HepG2 (cell line): ENCODE results near the gene ACOT8. TPM values are rescaled to one million over a fixed set of nuclear protein-coding genes. Genes with fewer than 3 reads are reported as not detected.
A peak's percentile ranks its signal among the peaks of the same experiment; 100 is the strongest.

Experiments
- EED ChIP-seq: sonication (generic); formaldehyde crosslinking; IDR thresholded peaks from 2 replicates; pipeline ENCODE4 v1.5.0; 2020; ENCODE audit warnings: mild to moderate bottlenecking, missing genetic modification reagents
- HCFC1 ChIP-seq: fragments of 150-350 bp; IDR thresholded peaks from 2 replicates; pipeline ENCODE4 v1.6.1; 2014; ENCODE audit warnings: low read depth, low read length
- KLF15 ChIP-seq: sonication (generic); formaldehyde crosslinking; IDR thresholded peaks from 2 replicates; pipeline ENCODE4 v1.8.1; 2023; ENCODE audit warnings: borderline replicate concordance, mild to moderate bottlenecking, inconsistent platforms, missing genetic modification reagents, mixed read lengths
- RXRB ChIP-seq: IDR thresholded peaks from 2 replicates; pipeline ENCODE4 v1.6.1; 2016; ENCODE audit warnings: borderline replicate concordance, missing genetic modification reagents, missing compliant biosample characterization
- SOX6 ChIP-seq, 2 experiments: fragments of 450-650 bp in 1 of 2; sonication (generic) in 1 of 2; formaldehyde crosslinking in 1 of 2; IDR thresholded peaks; 2 replicates each; pipeline versions ENCODE4 v1.4.0 to v1.6.1; 2017 to 2020; ENCODE audit warnings: antibody characterized with exemption in 1 of 2, mild to moderate bottlenecking in 1 of 2, missing genetic modification reagents in 1 of 2
- ZNF296 ChIP-seq: sonication (generic); formaldehyde crosslinking; conservative IDR thresholded peaks from 2 replicates; pipeline ENCODE4 v1.5.0; 2020; ENCODE audit warnings: mild to moderate bottlenecking, missing genetic modification reagents
- ZNF563 ChIP-seq: sonication (generic); formaldehyde crosslinking; IDR thresholded peaks from 2 replicates; pipeline ENCODE4 v1.8.0; 2022; ENCODE audit warnings: mild to moderate bottlenecking, moderate library complexity, missing genetic modification reagents
- ZNF589 ChIP-seq: sonication (generic); formaldehyde crosslinking; conservative IDR thresholded peaks from 2 replicates; pipeline ENCODE4 v1.8.0; 2022; ENCODE audit warnings: mild to moderate bottlenecking, moderate library complexity, missing genetic modification reagents
- polyA plus RNA-seq, 8 experiments: library from polyadenylated mRNA; depleted of rRNA in 3 of 8; stranded (reverse) in 7 of 8; unstranded in 1 of 8; fragments of >200 nt; fragmentation: Illumina TruSeq in 4 of 8; extraction: Trizol in 4 of 8; gene quantifications; 2 replicates each; pipeline versions ENCODE4 v1.2.1 to v1.2.3, GENCODE V29; 2011 to 2016; ENCODE audit warnings: low read depth in 4 of 8, missing spikeins in 1 of 8, mixed read lengths in 1 of 8; ENCODE audit not compliant: insufficient read depth in 1 of 8
- total RNA-seq, 5 experiments: library from RNA; depleted of rRNA; stranded (reverse); fragments of >200 nt; fragmentation: Illumina TruSeq; extraction: Trizol; gene quantifications; 2 replicates each; pipeline ENCODE4 v1.2.3, GENCODE V29; 2016; ENCODE audit warnings: low read depth in 1 of 5
- TF ChIP-seq, protein P1 (sequence below): sonication (generic); formaldehyde crosslinking; IDR thresholded peaks from 2 replicates; pipeline ENCODE4 v1.4.0; 2020; ENCODE audit warnings: missing genetic modification reagents, mild to moderate bottlenecking, borderline replicate concordance
- TF ChIP-seq, protein P2 (sequence below): IDR thresholded peaks from 2 replicates; pipeline ENCODE4 v1.6.1; 2016; ENCODE audit warnings: missing genetic modification reagents, missing compliant biosample characterization
- TF ChIP-seq, protein P3 (sequence below): sonication (generic); formaldehyde crosslinking; IDR thresholded peaks from 2 replicates; pipeline ENCODE4 v1.9.0; 2021; ENCODE audit warnings: missing genetic modification reagents, borderline replicate concordance
- TF ChIP-seq, protein P4 (sequence below): sonication (generic); formaldehyde crosslinking; IDR thresholded peaks from 2 replicates; pipeline ENCODE4 v1.9.0; 2021; ENCODE audit warnings: missing genetic modification reagents, mild to moderate bottlenecking, borderline replicate concordance

Gene ACOT8
- total and polyA plus RNA-seq, 2 of the 13 experiments (the other 11 are each of a cell fraction or from before 2014, with no cell fraction given): 31.4 to 45.5 TPM

DNA sequence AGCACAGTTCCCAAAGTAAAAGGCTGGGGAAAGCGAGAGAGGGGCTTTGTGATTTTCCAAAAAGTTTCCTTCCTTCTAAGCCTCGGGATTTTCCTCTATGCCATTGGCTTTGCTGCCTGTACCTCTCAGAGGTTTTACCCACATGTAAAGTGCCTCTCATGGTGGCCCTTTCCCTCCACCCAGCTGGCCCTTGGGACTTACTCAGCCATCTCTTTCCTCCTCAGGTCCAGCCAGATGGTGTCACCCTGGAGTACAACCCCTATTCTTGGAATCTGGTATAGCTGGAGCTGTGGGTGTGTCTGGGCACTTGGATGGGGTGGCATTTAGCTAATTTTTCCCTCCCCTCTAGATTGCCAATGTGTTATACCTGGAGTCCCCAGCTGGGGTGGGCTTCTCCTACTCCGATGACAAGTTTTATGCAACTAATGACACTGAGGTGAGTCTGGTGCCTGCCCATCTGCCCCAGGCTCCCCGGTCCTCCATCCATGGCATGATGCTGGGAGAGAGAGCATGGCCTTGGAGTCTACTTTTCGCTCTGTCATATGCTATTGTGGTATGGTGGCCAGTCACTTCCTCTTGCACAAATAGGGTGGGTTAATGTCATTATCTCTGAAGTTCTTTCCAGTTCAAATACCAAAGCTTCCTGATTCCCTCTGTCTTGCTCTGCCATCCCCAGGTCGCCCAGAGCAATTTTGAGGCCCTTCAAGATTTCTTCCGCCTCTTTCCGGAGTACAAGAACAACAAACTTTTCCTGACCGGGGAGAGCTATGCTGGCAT is 35.0 kb upstream of the ACOT8 start (continued):
- TF ChIP-seq, protein P1, sequence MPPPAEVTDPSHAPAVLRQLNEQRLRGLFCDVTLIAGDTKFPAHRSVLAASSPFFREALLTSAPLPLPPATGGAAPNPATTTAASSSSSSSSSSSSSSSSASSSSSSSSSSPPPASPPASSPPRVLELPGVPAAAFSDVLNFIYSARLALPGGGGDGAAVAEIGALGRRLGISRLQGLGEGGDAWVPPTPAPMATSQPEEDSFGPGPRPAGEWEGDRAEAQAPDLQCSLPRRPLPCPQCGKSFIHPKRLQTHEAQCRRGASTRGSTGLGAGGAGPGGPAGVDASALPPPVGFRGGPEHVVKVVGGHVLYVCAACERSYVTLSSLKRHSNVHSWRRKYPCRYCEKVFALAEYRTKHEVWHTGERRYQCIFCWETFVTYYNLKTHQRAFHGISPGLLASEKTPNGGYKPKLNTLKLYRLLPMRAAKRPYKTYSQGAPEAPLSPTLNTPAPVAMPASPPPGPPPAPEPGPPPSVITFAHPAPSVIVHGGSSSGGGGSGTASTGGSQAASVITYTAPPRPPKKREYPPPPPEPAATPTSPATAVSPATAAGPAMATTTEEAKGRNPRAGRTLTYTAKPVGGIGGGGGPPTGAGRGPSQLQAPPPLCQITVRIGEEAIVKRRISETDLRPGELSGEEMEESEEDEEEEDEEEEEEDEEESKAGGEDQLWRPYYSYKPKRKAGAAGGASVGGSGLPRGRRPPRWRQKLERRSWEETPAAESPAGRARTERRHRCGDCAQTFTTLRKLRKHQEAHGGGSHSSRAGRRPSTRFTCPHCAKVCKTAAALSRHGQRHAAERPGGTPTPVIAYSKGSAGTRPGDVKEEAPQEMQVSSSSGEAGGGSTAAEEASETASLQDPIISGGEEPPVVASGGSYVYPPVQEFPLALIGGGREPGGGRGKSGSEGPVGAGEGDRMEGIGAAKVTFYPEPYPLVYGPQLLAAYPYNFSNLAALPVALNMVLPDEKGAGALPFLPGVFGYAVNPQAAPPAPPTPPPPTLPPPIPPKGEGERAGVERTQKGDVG (CRISPR knock-in tag): no peak
- 0 out of 2 replicates have a peak, but pooled peaks have one; percentile 24 for TF ChIP-seq KLF15 (CRISPR knock-in tag)
- no peak for TF ChIP-seq HCFC1
- TF ChIP-seq ZNF296: no peak
- TF ChIP-seq, protein P2, sequence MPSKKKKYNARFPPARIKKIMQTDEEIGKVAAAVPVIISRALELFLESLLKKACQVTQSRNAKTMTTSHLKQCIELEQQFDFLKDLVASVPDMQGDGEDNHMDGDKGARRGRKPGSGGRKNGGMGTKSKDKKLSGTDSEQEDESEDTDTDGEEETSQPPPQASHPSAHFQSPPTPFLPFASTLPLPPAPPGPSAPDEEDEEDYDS (CRISPR knock-in tag): no peak
- no peak for TF ChIP-seq EED (CRISPR knock-in tag)
- TF ChIP-seq SOX6 (IDR thresholded peaks at IDR 0.05): no peak
- no peak for TF ChIP-seq SOX6 (CRISPR knock-in tag; IDR thresholded peaks at IDR 0.05)
- TF ChIP-seq, protein P3, sequence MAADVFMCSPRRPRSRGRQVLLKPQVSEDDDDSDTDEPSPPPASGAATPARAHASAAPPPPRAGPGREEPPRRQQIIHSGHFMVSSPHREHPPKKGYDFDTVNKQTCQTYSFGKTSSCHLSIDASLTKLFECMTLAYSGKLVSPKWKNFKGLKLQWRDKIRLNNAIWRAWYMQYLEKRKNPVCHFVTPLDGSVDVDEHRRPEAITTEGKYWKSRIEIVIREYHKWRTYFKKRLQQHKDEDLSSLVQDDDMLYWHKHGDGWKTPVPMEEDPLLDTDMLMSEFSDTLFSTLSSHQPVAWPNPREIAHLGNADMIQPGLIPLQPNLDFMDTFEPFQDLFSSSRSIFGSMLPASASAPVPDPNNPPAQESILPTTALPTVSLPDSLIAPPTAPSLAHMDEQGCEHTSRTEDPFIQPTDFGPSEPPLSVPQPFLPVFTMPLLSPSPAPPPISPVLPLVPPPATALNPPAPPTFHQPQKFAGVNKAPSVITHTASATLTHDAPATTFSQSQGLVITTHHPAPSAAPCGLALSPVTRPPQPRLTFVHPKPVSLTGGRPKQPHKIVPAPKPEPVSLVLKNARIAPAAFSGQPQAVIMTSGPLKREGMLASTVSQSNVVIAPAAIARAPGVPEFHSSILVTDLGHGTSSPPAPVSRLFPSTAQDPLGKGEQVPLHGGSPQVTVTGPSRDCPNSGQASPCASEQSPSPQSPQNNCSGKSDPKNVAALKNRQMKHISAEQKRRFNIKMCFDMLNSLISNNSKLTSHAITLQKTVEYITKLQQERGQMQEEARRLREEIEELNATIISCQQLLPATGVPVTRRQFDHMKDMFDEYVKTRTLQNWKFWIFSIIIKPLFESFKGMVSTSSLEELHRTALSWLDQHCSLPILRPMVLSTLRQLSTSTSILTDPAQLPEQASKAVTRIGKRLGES (CRISPR knock-in tag): no peak
- TF ChIP-seq ZNF563 (CRISPR knock-in tag): no peak
- TF ChIP-seq, protein P4, sequence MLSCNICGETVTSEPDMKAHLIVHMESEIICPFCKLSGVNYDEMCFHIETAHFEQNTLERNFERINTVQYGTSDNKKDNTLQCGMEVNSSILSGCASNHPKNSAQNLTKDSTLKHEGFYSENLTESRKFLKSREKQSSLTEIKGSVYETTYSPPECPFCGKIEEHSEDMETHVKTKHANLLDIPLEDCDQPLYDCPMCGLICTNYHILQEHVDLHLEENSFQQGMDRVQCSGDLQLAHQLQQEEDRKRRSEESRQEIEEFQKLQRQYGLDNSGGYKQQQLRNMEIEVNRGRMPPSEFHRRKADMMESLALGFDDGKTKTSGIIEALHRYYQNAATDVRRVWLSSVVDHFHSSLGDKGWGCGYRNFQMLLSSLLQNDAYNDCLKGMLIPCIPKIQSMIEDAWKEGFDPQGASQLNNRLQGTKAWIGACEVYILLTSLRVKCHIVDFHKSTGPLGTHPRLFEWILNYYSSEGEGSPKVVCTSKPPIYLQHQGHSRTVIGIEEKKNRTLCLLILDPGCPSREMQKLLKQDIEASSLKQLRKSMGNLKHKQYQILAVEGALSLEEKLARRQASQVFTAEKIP (CRISPR knock-in tag): no peak
- TF ChIP-seq RXRB (CRISPR knock-in tag): 0 out of 2 replicates have a peak, but pooled peaks have one; percentile 28
- TF ChIP-seq ZNF589 (CRISPR knock-in tag): no peak
